ENCODE measurements around the gene ACAN. TPM values are rescaled to one million over a fixed set of nuclear protein-coding genes. Genes with fewer than 3 reads are reported as not detected.

ACAN gene
- total and polyA plus RNA-seq, 9 of the 15 experiments (the other 6 are each of a cell fraction or from before 2014, with no cell fraction given): not detected

DNA sequence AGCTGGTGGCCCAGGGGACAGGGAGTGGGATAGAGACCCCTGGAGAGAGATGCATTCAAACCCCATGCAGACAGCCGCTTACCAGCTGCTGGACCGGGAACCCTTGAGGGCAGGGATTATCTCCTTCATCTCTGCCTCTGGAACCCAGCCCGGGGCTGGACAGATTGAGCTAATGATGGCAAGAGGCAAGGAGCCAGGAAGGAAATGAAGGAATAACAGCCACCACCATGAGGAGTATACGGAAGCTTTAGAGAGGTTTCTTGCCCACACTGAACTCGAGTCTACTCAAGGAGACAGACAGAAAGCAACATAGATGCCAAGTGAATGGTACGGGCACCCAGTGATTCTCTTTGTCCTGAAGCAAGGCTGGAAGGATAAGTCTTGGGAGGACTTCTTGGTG, 68.9 kb downstream of the ACAN start:
- no peak overlapping the region for H3K27ac ChIP-seq (ENCODE audit: extremely low read depth, low read depth, low read length)
- POLR2A ChIA-PET: interaction anchor here (0.6 to 1.6 kb wide), 3 partner anchors 20 to 530 kb away, joined by 3 to 5 read pairs (median 3); no protein-coding TSS in a partner anchor
- H3K36me3 ChIP-seq (ENCODE audit: control insufficient read depth, insufficient read depth, low read length): no peaks in the 10 kb centered on the region
- H3K27me3 ChIP-seq (ENCODE audit: control insufficient read depth in 2 of 2, insufficient read depth in 2 of 2, low read length in 2 of 2): peaks cover 41 to 69% of the 10 kb centered on the region in 2 experiments; a peak in 4 of 5 replicates
- DNase-seq (ENCODE audit: extremely low read depth in 1 of 4, low spot score in 3 of 4) (no peak), FAIRE-seq (no peak), ATAC-seq (no peak)
- no TSS peak for BruUV-seq (replicated peaks)
- whole genome bisulfite sequencing (ENCODE audit: insufficient coverage, low coverage, missing lambda C conversion rate): 0% methylated on average over 6 of the region's 6 CpGs
- in situ Hi-C loops (cut with MboI): no loop called here
- no peaks in the 10 kb centered on the region for H3K9me3 ChIP-seq (replicated peaks; ENCODE audit: control insufficient read depth, insufficient read depth, low read depth, low read length)
- H4K20me1 ChIP-seq (replicated peaks; ENCODE audit: control insufficient read depth, insufficient read depth, low read length): peaks cover 5% of the 10 kb centered on the region
- no peak for TF ChIP-seq U2AF2 (optimal IDR thresholded peaks at IDR 0.05; ENCODE audit: low read depth, low read length)
- TF ChIP-seq IRF9 (tag; IDR thresholded peaks at IDR 0.05): no peak
- no peak for TF ChIP-seq GATA2 (CRISPR knock-in tag; IDR thresholded peaks at IDR 0.05)
- no peak for TF ChIP-seq CREB3L1 (IDR thresholded peaks at IDR 0.05; ENCODE audit: borderline replicate concordance, low read depth)
- TF ChIP-seq STAT5B (CRISPR knock-in tag; IDR thresholded peaks at IDR 0.05): no peak
- no peak for TF ChIP-seq NR2C2 (CRISPR knock-in tag; IDR thresholded peaks at IDR 0.05)
- no peak for TF ChIP-seq NR2C2 (tag; IDR thresholded peaks at IDR 0.05)
- TF ChIP-seq CHD4 (IDR thresholded peaks at IDR 0.05; ENCODE audit: insufficient read depth, insufficient replicate concordance, low read depth, low read length, poor library complexity, severe bottlenecking): no peak
- TF ChIP-seq RBFOX2 (IDR thresholded peaks at IDR 0.05; ENCODE audit: low read depth, low read length): no peak
- no peak for TF ChIP-seq CEBPG (CRISPR knock-in tag; IDR thresholded peaks at IDR 0.05)
- TF ChIP-seq CEBPG (tag; conservative IDR thresholded peaks at IDR 0.05 in 1 of 2, IDR thresholded peaks at IDR 0.05 in 1 of 2): no peak
- no peak for TF ChIP-seq MEF2D (tag; conservative IDR thresholded peaks at IDR 0.05; ENCODE audit: low read depth)
- no peak for TF ChIP-seq ZNF311 (CRISPR knock-in tag; IDR thresholded peaks at IDR 0.05)
- H3K4me1 ChIP-seq (replicated peaks in 1 of 2; ENCODE audit: control insufficient read depth in 2 of 2, insufficient read depth in 2 of 2, low read length in 2 of 2): peaks cover 8 to 18% of the 10 kb centered on the region in 2 experiments; a peak in 4 of 5 replicates
- peaks cover 5% of the 10 kb centered on the region for H3K9me1 ChIP-seq (ENCODE audit: control insufficient read depth, insufficient read depth, low read length)
- H3K9ac ChIP-seq (ENCODE audit: insufficient read depth in 1 of 2, low read depth in 2 of 2, low read length in 2 of 2): no peak overlapping the region; a peak in 1 of 4 replicates
- H3K4me3 ChIP-seq: no peak overlapping the region
- H3K4me2 ChIP-seq (ENCODE audit: insufficient read depth, low read length): no peak overlapping the region
- CTCF ChIA-PET (ENCODE audit: low intra/inter-chr PET ratio): no interaction called here
- H2AFZ ChIP-seq (ENCODE audit: low read depth, low read length): no peak overlapping the region
- intact Hi-C loops (cut with micrococcal nuclease): loop anchor here (5.0 kb wide), 1 partner anchor 35 kb away; no protein-coding TSS in a partner anchor
- H3K79me2 ChIP-seq (ENCODE audit: control insufficient read depth, insufficient read depth, low read length): no peaks in the 10 kb centered on the region

All from K562 (cell line).